Loucy (cell line): Measurements from ENCODE around the gene IGSF1.

Experiments
- H2AFZ ChIP-seq: fragments of 200-600 bp; sonication (generic); 2 replicates; pipeline ENCODE4 v1.6.0; 2016; ENCODE audit warnings: antibody characterized with exemption, mild to moderate bottlenecking, low read length, moderate library complexity
- H3F3A ChIP-seq: fragments of 200-600 bp; 2 replicates; pipeline ENCODE4 v1.6.0; 2016; ENCODE audit warnings: antibody characterized with exemption, low read depth, mild to moderate bottlenecking
- H3K27me3 ChIP-seq: fragments of 200-600 bp; sonication (generic); 2 replicates; pipeline ENCODE4 v1.6.1; 2014; ENCODE audit warnings: low read length, mild to moderate bottlenecking; ENCODE audit not compliant: insufficient read depth, poor library complexity, severe bottlenecking
- H3K36me3 ChIP-seq: fragments of 200-600 bp; sonication (generic); 2 replicates; pipeline ENCODE4 v1.6.1; 2016; ENCODE audit warnings: low read length; ENCODE audit not compliant: insufficient read depth
- H3K4me1 ChIP-seq: fragments of 200-600 bp; sonication (generic); 2 replicates; pipeline ENCODE4 v1.5.1; 2014; ENCODE audit warnings: low read length, mild to moderate bottlenecking; ENCODE audit not compliant: insufficient read depth, poor library complexity, severe bottlenecking
- H3K4me2 ChIP-seq: fragments of 200-600 bp; sonication (generic); 2 replicates; pipeline ENCODE4 v1.6.0; 2014; ENCODE audit warnings: antibody characterized with exemption, low read length, low read depth, mild to moderate bottlenecking; ENCODE audit not compliant: poor library complexity, severe bottlenecking
- H3K4me3 ChIP-seq: fragments of 200-600 bp; sonication (generic); 2 replicates; pipeline ENCODE4 v1.5.1; 2014; ENCODE audit warnings: low read length, mild to moderate bottlenecking, mixed read lengths; ENCODE audit not compliant: poor library complexity, severe bottlenecking
- H3K79me2 ChIP-seq: fragments of 200-600 bp; sonication (generic); 2 replicates; pipeline ENCODE4 v1.6.1; 2014; ENCODE audit warnings: low read length; ENCODE audit not compliant: insufficient read depth
- H3K9ac ChIP-seq: fragments of 200-600 bp; sonication (generic); 2 replicates; pipeline ENCODE4 v1.6.0; 2014; ENCODE audit warnings: mild to moderate bottlenecking, low read depth, low read length, moderate library complexity; ENCODE audit not compliant: poor library complexity, severe bottlenecking
- H3K9me2 ChIP-seq: fragments of 200-600 bp; sonication (generic); replicated peaks from 2 replicates; pipeline ENCODE4 v1.6.1; 2016; ENCODE audit warnings: low read depth, low read length, mixed read lengths
- H3K9me3 ChIP-seq: fragments of 200-600 bp; sonication (generic); 2 replicates; pipeline ENCODE4 v1.6.1; 2014; ENCODE audit warnings: mild to moderate bottlenecking, antibody characterized with exemption, low read length, low read depth; ENCODE audit not compliant: insufficient read depth
- H4K20me1 ChIP-seq: fragments of 200-600 bp; sonication (generic); 2 replicates; pipeline ENCODE4 v1.6.0; 2014; ENCODE audit warnings: antibody characterized with exemption, low read length, mild to moderate bottlenecking; ENCODE audit not compliant: insufficient read depth, poor library complexity, severe bottlenecking
- EZH2phosphoT487 ChIP-seq: fragments of 200-600 bp; IDR thresholded peaks from 2 replicates; pipeline ENCODE4 v1.6.1; 2018; ENCODE audit warnings: antibody characterized with exemption, mild to moderate bottlenecking, moderate library complexity, borderline replicate concordance
- TF ChIP-seq, protein P1 (sequence below): fragments of 200-600 bp; sonication (generic); conservative IDR thresholded peaks from 2 replicates; pipeline ENCODE4 v1.5.1; 2014; ENCODE audit warnings: mild to moderate bottlenecking, antibody characterized with exemption, low read length

IGSF1 gene

DNA sequence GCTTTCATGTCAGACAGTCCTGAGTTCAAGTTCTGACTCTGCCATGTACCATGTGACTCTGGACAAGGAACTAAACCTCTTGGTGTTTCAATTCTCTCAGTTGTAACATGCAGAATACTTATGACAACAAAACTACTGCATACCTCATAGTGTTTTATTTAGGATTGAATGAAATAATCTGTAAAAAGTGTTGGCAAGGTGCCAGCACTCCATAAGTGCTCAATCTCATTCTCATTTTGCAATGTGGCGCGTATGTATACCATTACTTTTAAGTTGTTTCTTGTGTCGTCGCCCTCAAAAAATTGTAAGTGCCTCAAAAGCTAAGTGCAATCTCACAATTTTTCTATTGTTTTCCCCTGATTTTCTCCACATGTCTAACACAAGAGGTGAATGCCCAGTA, 62.5 kb downstream of the IGSF1 start:
- Histone ChIP-seq H3K4me1 (no peaks in the 10 kb centered on the region), H3K9me2 (no peaks in the 10 kb centered on the region), H3K9me3 (no peaks in the 10 kb centered on the region), H3K9ac (no peak overlapping the region), H3K4me3 (no peak overlapping the region), H3K4me2 (no peak overlapping the region), H3K27me3 (no peaks in the 10 kb centered on the region), H3F3A (no peaks in the 10 kb centered on the region), H4K20me1 (no peaks in the 10 kb centered on the region), H3K36me3 (no peaks in the 10 kb centered on the region), H3K79me2 (no peaks in the 10 kb centered on the region), H2AFZ (no peak overlapping the region)
- TF ChIP-seq, protein P1, sequence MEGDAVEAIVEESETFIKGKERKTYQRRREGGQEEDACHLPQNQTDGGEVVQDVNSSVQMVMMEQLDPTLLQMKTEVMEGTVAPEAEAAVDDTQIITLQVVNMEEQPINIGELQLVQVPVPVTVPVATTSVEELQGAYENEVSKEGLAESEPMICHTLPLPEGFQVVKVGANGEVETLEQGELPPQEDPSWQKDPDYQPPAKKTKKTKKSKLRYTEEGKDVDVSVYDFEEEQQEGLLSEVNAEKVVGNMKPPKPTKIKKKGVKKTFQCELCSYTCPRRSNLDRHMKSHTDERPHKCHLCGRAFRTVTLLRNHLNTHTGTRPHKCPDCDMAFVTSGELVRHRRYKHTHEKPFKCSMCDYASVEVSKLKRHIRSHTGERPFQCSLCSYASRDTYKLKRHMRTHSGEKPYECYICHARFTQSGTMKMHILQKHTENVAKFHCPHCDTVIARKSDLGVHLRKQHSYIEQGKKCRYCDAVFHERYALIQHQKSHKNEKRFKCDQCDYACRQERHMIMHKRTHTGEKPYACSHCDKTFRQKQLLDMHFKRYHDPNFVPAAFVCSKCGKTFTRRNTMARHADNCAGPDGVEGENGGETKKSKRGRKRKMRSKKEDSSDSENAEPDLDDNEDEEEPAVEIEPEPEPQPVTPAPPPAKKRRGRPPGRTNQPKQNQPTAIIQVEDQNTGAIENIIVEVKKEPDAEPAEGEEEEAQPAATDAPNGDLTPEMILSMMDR, result no peak
- TF ChIP-seq EZH2phosphoT487, result no peak

DNA sequence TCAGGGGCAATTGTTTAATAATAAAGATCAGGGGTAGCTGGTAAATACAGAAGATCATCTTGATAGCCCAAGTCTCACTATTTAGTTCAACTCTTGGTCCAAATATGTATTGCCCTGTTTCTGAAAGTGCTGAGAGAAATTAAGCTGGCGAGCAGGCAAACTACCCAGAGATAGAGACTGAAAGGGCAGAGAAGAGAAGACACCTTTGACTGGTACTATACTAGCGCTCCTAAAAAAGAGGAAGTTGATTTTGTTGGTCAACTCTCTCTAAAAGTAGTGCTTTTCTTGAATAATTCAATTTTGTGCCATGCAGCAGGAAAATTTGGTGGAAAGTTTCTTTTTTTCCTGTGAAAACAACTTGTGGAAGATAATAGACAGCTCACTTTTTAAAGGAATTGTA, 64.0 kb downstream of the IGSF1 start:
- Histone ChIP-seq H3K9me3 (no peaks in the 10 kb centered on the region), H3K9me2 (no peaks in the 10 kb centered on the region), H3K27me3 (no peaks in the 10 kb centered on the region), H3K9ac (no peak overlapping the region), H3K4me1 (no peaks in the 10 kb centered on the region), H2AFZ (no peak overlapping the region), H3K4me3 (no peak overlapping the region), H3F3A (no peaks in the 10 kb centered on the region), H3K4me2 (no peak overlapping the region), H3K36me3 (no peaks in the 10 kb centered on the region), H3K79me2 (no peaks in the 10 kb centered on the region), H4K20me1 (no peaks in the 10 kb centered on the region)
- TF ChIP-seq, protein P1, result no peak
- no peak for TF ChIP-seq EZH2phosphoT487
